Mesenchymal stem cell (in vitro differentiated cells and primary cell): ENCODE results near the gene RC3H1.
"Not testable (repeated sequence)": the region's sequence is repeated elsewhere in the genome, so short reads cannot be mapped to it uniquely, and the experiment has no call there.

Experiments used
- DNase-seq: peaks from one replicate; pipeline ENCODE4 v3.0.0-alpha.2; 2013
- H2AFZ ChIP-seq: one replicate; pipeline ENCODE4 v1.6.1; 2013; ENCODE audit warnings: low read depth, mild to moderate bottlenecking, control low read depth, inconsistent platforms, low read length, moderate library complexity
- H2AK5ac ChIP-seq: 2 replicates; pipeline ENCODE4 v1.6.1; 2013; ENCODE audit warnings: low read length, moderate library complexity, mild to moderate bottlenecking, inconsistent platforms; ENCODE audit not compliant: severe bottlenecking
- H2BK120ac ChIP-seq: one replicate; pipeline ENCODE4 v1.6.1; 2013; ENCODE audit warnings: low read depth, mild to moderate bottlenecking, inconsistent platforms, low read length, moderate library complexity
- H2BK12ac ChIP-seq, 2 experiments: one replicate each; pipeline ENCODE4 v1.6.1; 2013; ENCODE audit warnings: inconsistent platforms in 2 of 2, low read length in 2 of 2, mild to moderate bottlenecking in 2 of 2, moderate library complexity in 2 of 2, control low read depth in 1 of 2
- H2BK15ac ChIP-seq: one replicate; pipeline ENCODE4 v1.6.1; 2013; ENCODE audit warnings: mild to moderate bottlenecking, low read depth, inconsistent platforms; ENCODE audit not compliant: poor library complexity, severe bottlenecking
- H2BK5ac ChIP-seq: 2 replicates; pipeline ENCODE4 v1.6.1; 2013; ENCODE audit warnings: low read depth, mild to moderate bottlenecking, low read length, control low read depth, inconsistent platforms; ENCODE audit not compliant: poor library complexity, severe bottlenecking
- H3K14ac ChIP-seq, 2 experiments: one replicate each; pipeline ENCODE4 v1.6.1; 2013; ENCODE audit warnings: inconsistent platforms in 2 of 2, low read length in 2 of 2, control low read depth in 1 of 2, mild to moderate bottlenecking in 1 of 2, moderate library complexity in 1 of 2
- H3K18ac ChIP-seq, 2 experiments: one replicate each; pipeline ENCODE4 v1.6.1; 2013; ENCODE audit warnings: inconsistent platforms in 2 of 2, low read length in 2 of 2, control low read depth in 1 of 2, low read depth in 1 of 2, mild to moderate bottlenecking in 1 of 2
- H3K23ac ChIP-seq, 2 experiments: one replicate each; pipeline ENCODE4 v1.6.1; 2013; ENCODE audit warnings: inconsistent platforms in 2 of 2, low read length in 2 of 2, mild to moderate bottlenecking in 2 of 2, moderate library complexity in 2 of 2, control low read depth in 1 of 2
- H3K27ac ChIP-seq: 2 replicates; pipeline ENCODE4 v1.5.1; 2013; ENCODE audit warnings: mild to moderate bottlenecking, moderate library complexity, low read length, control low read depth, inconsistent platforms; ENCODE audit not compliant: poor library complexity, severe bottlenecking
- H3K27me3 ChIP-seq, 2 experiments: 2 replicates each; pipeline versions ENCODE4 v1.6.1 to v1.7.0; 2013; ENCODE audit warnings: low read length in 2 of 2, mild to moderate bottlenecking in 2 of 2, moderate library complexity in 2 of 2, control low read depth in 1 of 2, inconsistent platforms in 1 of 2; ENCODE audit not compliant: control insufficient read depth in 1 of 2, insufficient read depth in 1 of 2
- H3K36me3 ChIP-seq, 2 experiments: 2 replicates each; pipeline versions ENCODE4 v1.6.1 to v1.7.0; 2013; ENCODE audit warnings: low read length in 2 of 2, control low read depth in 1 of 2, inconsistent platforms in 1 of 2, low read depth in 1 of 2, mild to moderate bottlenecking in 1 of 2; ENCODE audit not compliant: insufficient read depth in 2 of 2, control insufficient read depth in 1 of 2
- H3K4ac ChIP-seq, 2 experiments: one replicate each; pipeline ENCODE4 v1.6.1; 2013; ENCODE audit warnings: inconsistent platforms in 2 of 2, low read length in 2 of 2, mild to moderate bottlenecking in 2 of 2, moderate library complexity in 2 of 2, control low read depth in 1 of 2, low read depth in 1 of 2
- H3K4me1 ChIP-seq: 2 replicates; pipeline ENCODE4 v1.6.1; 2013; ENCODE audit warnings: low read depth, low read length, control low read depth; ENCODE audit not compliant: control insufficient read depth, insufficient read depth
- H3K4me2 ChIP-seq: 2 replicates; pipeline ENCODE4 v1.6.1; 2013; ENCODE audit warnings: low read length, mild to moderate bottlenecking, inconsistent platforms; ENCODE audit not compliant: poor library complexity, severe bottlenecking
- H3K4me3 ChIP-seq, 2 experiments: 2 replicates each; pipeline versions ENCODE4 v1.5.1 to v1.7.0; 2013; ENCODE audit warnings: low read length in 2 of 2, mild to moderate bottlenecking in 2 of 2, control low read depth in 1 of 2, low read depth in 1 of 2; ENCODE audit not compliant: insufficient read depth in 1 of 2
- H3K79me1 ChIP-seq: replicated peaks from 2 replicates; pipeline ENCODE4 v1.6.1; 2013; ENCODE audit warnings: mild to moderate bottlenecking, control low read depth, low read length, inconsistent platforms; ENCODE audit not compliant: poor library complexity, severe bottlenecking
- H3K9ac ChIP-seq: 2 replicates; pipeline ENCODE4 v1.7.0; 2013; ENCODE audit warnings: mild to moderate bottlenecking, low read length, moderate library complexity
- H3K9me3 ChIP-seq: 2 replicates; pipeline ENCODE4 v1.7.0; 2013; ENCODE audit warnings: mild to moderate bottlenecking, low read length; ENCODE audit not compliant: control insufficient read depth
- H4K8ac ChIP-seq: one replicate; pipeline ENCODE4 v1.6.1; 2013; ENCODE audit warnings: inconsistent platforms, mild to moderate bottlenecking, low read length, moderate library complexity
- H4K91ac ChIP-seq: one replicate; pipeline ENCODE4 v1.6.1; 2013; ENCODE audit warnings: mild to moderate bottlenecking, low read length, inconsistent platforms
- WGBS: methylation state at CpG from one replicate; pipeline ENCODE4 v1.1.7; 2013; ENCODE audit warnings: mixed read lengths; 5-methylcytosine and 5-hydroxymethylcytosine counted together

The RC3H1 gene

DNA sequence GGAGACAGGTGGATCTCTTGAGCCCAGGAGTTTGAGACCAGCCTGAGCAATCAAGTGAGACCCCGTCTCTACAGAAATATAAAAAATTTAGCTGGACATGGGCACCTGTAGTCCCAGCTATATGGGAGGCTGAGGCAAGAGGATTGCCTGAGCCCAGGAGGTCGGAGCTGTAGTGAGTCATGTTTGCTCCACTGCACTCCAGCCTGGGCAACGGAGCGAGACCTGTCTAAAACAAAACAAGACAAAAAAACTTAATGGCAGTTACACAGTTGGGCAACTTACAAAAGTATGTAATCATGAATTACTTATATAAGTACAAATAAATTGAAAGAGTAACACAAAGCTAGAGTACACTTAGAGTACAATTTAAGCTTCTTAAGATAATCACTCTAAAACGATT lies 25.2 kb downstream of the RC3H1 start:
- WGBS: 90% methylated on average over 3 of the region's 5 CpGs

GRCh38 chr1:173995475-173995874 lies 26.7 kb downstream of the RC3H1 start:
- Histone ChIP-seq H4K91ac (no peak overlapping the region), H2AK5ac (no peak overlapping the region), H3K4me3 (no peak overlapping the region), H3K4me2 (no peak overlapping the region), H2BK5ac (no peak overlapping the region), H3K9ac (no peak overlapping the region), H3K79me1 (peaks cover 12% of the 10 kb centered on the region), H3K27me3 (no peaks in the 10 kb centered on the region), H3K27ac (no peak overlapping the region), H2BK12ac (no peak overlapping the region), H3K18ac (no peak overlapping the region), H2AFZ (no peak overlapping the region), H3K23ac (no peak overlapping the region), H3K4me1 (peaks cover 4% of the 10 kb centered on the region), H3K9me3 (no peaks in the 10 kb centered on the region), H4K8ac (no peak overlapping the region), H3K4ac (no peak overlapping the region), H2BK15ac (no peak overlapping the region), H3K36me3 (peaks cover 13 to 47% of the 10 kb centered on the region in 2 experiments), H2BK120ac (no peak overlapping the region), H3K14ac (no peak overlapping the region)
- DNase-seq: no peak

More for the DNA sequence above, 25.2 kb downstream of the RC3H1 start:
- peaks cover 7% of the 10 kb centered on the region for H3K4me1 ChIP-seq
- no peak overlapping the region for H2BK15ac ChIP-seq
- H2BK120ac ChIP-seq: no peak overlapping the region
- no peak overlapping the region for H2AK5ac ChIP-seq
- no peak overlapping the region for H3K4ac ChIP-seq
- peaks cover 12% of the 10 kb centered on the region for H3K79me1 ChIP-seq
- no peak for DNase-seq
- no peak overlapping the region for H3K23ac ChIP-seq
- H3K4me3 ChIP-seq: no peak overlapping the region
- no peak overlapping the region for H2BK5ac ChIP-seq
- H3K27ac ChIP-seq: peak overlapping the region; percentile 35
- no peak overlapping the region for H2BK12ac ChIP-seq
- H3K36me3 ChIP-seq: peaks cover 9 to 34% of the 10 kb centered on the region in 2 experiments
- H4K8ac ChIP-seq: no peak overlapping the region
- H4K91ac ChIP-seq: no peak overlapping the region
- H3K9ac ChIP-seq: no peak overlapping the region
- H3K14ac ChIP-seq: no peak overlapping the region
- H3K9me3 ChIP-seq: no peaks in the 10 kb centered on the region
- H3K27me3 ChIP-seq: no peaks in the 10 kb centered on the region
- no peak overlapping the region for H2AFZ ChIP-seq
- no peak overlapping the region for H3K4me2 ChIP-seq
- H3K18ac ChIP-seq: no peak overlapping the region

GRCh38 chr1:173993948-173994347 lies 28.2 kb downstream of the RC3H1 start:
- not testable (repeated sequence) for H3K18ac ChIP-seq, DNase-seq, H2BK15ac ChIP-seq, H3K4me1 ChIP-seq, H3K4ac ChIP-seq, H3K9ac ChIP-seq, H4K91ac ChIP-seq, H3K14ac ChIP-seq, H4K8ac ChIP-seq, H3K27ac ChIP-seq, H3K4me2 ChIP-seq, H2BK5ac ChIP-seq, H3K27me3 ChIP-seq, H3K23ac ChIP-seq, H2BK12ac ChIP-seq, H3K9me3 ChIP-seq, H2BK120ac ChIP-seq, H3K4me3 ChIP-seq, H2AFZ ChIP-seq, H2AK5ac ChIP-seq
- Histone ChIP-seq H3K79me1 (peaks cover 19% of the 10 kb centered on the region), H3K36me3 (peaks cover 20 to 51% of the 10 kb centered on the region in 2 experiments)
- 100% methylated on average over 7 of the region's 11 CpGs for WGBS

DNA sequence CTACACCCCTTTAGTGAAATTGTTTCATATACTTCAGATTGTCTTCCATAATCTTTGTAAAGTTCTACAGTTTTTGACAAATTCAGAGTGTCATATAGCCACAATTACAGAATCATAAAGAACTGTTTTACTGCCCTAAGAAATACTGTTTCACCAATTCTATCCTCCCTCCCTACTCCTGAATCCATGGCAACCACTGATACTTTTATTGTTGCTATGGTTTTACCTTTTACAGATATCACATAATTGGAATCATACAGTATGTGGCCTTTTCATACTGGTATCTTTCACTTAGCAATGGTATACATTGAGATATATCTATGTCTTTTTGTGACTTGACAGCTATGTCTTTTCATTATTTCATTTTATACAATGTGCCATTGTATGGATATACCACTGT lies 34.1 kb downstream of the RC3H1 start:
- Histone ChIP-seq H3K14ac (no peak overlapping the region), H3K79me1 (peaks cover 22% of the 10 kb centered on the region), H3K18ac (no peak overlapping the region), H3K9ac (no peak overlapping the region), H2BK12ac (no peak overlapping the region), H3K4me3 (no peak overlapping the region), H2AK5ac (no peak overlapping the region), H2BK15ac (no peak overlapping the region), H3K27me3 (no peaks in the 10 kb centered on the region), H4K8ac (no peak overlapping the region), H2AFZ (no peak overlapping the region), H4K91ac (no peak overlapping the region), H3K9me3 (no peaks in the 10 kb centered on the region), H2BK5ac (no peak overlapping the region), H3K4ac (no peak overlapping the region), H3K4me1 (no peaks in the 10 kb centered on the region), H2BK120ac (no peak overlapping the region), H3K27ac (no peak overlapping the region), H3K36me3 (peaks cover 27 to 85% of the 10 kb centered on the region in 2 experiments), H3K4me2 (no peak overlapping the region), H3K23ac (no peak overlapping the region)
- no peak for DNase-seq
